GM12875 (cell line): ENCODE results near the gene HK2.

Experiments used
- H3K4me3 ChIP-seq: one replicate; pipeline ENCODE4 v1.5.1; 2011; ENCODE audit warnings: low read depth, low read length, control low read depth
- CTCF ChIP-seq: IDR thresholded peaks from 2 replicates; pipeline ENCODE4 v1.5.1; 2011; ENCODE audit warnings: low read depth, mild to moderate bottlenecking, control low read depth, inconsistent platforms, low read length, moderate library complexity, borderline replicate concordance; ENCODE audit not compliant: insufficient read depth

The HK2 gene

GRCh38 chr2:74917702-74918619, 84.0 kb downstream of the HK2 start:
- H3K4me3 ChIP-seq: no peak overlapping the region
- no peak for TF ChIP-seq CTCF

GRCh38 chr2:74919827-74920226, 85.9 kb downstream of the HK2 start:
- TF ChIP-seq CTCF: peak; percentile 88
- H3K4me3 ChIP-seq: peak overlapping the region; percentile 43

- no peak overlapping the region for H3K4me3 ChIP-seq
Measured at GRCh38 chr2:74921236-74921736, 87.4 kb downstream of the HK2 start.

DNA sequence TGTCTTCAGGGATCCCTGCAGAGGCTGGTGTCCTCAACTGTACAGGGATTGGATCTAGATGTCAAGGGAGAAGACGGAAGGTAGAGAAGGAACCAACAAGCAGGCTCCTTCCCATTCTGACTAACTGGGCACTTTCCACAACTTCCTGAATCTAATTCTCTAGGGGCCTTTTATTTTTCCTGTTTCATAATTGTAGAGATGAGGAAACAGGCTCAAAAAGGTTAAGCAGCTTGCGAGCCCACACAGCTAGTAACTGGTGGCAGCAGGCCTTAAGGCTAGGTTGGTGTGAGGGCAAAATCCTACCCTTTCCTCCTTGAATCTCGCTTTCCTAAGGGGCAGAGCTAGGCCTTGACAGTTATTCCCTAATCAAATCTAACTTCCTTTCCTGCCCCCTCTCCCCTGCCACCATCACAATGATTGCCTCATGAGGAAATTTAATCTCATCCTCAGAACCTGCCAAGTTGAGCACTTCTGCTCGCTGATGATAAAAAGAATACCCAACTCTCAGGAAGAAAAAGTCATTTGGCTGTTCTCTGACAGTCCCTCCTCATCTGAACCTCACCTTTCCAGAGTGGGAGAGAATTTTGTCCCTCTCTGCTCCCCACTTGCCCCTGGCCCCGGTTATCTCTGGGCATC, 88.8 kb downstream of the HK2 start:
- no peak for TF ChIP-seq CTCF
- H3K4me3 ChIP-seq: no peak overlapping the region

More at GRCh38 chr2:74921236-74921736, 87.4 kb downstream of the HK2 start:
- no peak for TF ChIP-seq CTCF

DNA sequence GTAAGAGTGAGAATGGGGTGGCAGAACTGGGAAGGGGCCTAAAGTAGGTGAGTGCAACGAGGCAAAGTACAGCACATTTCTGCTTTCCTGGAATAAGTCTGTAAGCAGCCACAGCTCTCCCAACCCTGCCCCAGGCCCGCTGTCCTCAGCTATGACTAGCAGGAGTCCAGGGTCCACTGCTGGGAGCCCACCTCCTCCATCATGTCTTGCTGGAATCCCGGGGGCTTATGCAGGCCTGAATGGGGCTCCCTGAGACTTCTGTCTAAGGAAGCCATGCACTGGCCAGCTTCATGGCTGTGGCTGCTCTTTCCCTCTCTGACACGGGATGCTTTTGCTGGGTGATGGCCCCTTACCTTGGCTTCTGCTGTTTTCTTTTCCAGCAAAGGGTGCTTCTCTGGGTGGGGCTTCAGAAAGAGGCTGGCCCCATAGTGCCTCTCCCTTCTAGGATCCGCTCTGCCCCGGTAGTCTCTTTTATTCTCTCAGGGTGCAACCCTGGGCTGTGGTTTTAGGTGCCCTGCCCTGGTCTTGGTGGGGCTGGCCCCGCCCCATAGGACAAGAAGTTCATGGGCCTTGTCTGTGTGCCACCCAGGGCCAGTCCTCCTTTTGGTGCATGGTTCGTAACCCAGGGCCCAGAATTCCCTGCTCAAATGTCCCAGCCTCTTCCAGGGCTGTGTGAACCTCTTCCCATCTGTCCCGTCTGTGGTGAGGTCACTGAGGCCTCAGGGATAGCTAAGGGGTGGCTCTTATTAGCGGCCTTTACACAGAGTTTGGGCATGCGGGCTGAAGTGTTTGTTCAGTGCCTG, 90.7 kb downstream of the HK2 start:
- TF ChIP-seq CTCF: no peak
- H3K4me3 ChIP-seq: no peak overlapping the region

DNA sequence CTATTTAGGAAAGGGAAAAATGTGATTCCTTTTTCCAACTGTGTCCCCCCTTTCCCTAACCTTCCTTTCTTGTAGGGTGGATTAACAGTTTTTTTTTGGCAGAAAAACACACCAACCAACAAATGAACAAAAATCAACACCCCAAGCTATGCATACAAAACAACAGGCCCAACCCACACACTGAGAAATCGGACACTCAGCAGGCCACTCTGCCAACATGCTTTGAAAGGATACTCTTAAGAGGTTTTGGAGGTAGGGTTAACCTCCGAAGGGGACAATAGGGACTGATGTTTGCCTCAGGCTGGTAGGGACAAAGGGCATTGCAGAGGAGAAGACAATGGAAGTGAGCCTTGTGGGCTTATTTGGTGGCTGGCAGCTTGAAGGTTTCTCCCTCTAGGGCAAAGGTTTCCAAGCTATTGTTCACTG, 91.4 kb downstream of the HK2 start:
- no peak overlapping the region for H3K4me3 ChIP-seq
- TF ChIP-seq CTCF: no peak
